GM10266 (cell line): ENCODE data around the gene NOM1.

Source experiments
- DNase-seq: peaks from one replicate; pipeline ENCODE4 v3.0.0; 2012; ENCODE audit errors: extremely low spot score
- TF ChIP-seq, protein P1 (sequence below): IDR thresholded peaks from 2 replicates; pipeline ENCODE4 v1.5.1; 2012; ENCODE audit warnings: mild to moderate bottlenecking, low read depth; ENCODE audit not compliant: control insufficient read depth, insufficient read depth; ENCODE audit errors: missing control alignments

Gene NOM1

DNA sequence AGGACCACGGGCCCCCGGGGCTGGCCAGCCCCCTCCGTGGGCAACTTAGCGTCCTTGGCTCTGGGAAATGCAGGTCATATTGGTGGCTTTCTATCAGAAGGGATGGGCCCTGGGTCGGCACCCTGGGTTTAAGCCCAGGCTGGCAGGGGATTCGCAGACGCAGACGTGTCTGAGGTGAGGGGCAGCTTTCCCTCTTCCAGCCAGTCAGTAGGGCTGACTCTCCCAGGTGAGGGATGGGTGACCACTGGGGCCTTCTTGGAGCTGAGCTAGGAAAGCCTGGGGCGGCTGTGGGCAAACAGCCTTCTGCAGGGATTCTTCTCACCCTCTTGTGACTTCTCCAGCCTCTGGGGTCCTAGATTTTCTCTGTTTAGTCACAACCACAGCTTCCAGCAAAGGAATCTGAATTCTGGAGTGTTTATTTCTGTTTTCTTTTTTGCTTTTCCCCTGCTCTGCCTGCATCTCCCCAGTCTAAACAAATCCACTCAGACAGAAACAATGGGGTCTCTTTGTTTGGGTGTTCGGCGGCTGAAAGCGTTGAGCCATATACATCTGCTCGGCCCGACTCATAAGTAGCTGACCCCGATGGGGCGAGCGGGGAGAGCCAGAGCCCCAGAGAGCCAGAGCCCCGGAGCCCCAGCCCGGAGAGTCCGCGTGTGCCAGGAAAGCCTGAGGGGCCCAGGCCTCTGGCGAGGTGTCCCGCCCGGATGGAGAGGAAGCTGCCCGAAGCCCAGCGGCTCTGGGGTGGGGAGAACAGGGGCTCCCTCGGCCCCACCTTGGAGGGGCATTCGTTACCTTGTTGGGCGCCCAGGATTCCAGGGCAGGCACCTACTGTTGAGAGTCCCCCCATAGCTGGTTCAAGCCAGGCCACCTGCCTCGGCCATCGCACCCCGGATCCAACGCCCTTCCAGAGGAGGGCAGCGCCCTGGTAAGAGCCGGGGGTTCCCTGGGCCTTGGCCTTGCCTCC lies 59.0 kb downstream of the NOM1 start:
- TF ChIP-seq, protein P1, sequence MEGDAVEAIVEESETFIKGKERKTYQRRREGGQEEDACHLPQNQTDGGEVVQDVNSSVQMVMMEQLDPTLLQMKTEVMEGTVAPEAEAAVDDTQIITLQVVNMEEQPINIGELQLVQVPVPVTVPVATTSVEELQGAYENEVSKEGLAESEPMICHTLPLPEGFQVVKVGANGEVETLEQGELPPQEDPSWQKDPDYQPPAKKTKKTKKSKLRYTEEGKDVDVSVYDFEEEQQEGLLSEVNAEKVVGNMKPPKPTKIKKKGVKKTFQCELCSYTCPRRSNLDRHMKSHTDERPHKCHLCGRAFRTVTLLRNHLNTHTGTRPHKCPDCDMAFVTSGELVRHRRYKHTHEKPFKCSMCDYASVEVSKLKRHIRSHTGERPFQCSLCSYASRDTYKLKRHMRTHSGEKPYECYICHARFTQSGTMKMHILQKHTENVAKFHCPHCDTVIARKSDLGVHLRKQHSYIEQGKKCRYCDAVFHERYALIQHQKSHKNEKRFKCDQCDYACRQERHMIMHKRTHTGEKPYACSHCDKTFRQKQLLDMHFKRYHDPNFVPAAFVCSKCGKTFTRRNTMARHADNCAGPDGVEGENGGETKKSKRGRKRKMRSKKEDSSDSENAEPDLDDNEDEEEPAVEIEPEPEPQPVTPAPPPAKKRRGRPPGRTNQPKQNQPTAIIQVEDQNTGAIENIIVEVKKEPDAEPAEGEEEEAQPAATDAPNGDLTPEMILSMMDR: no peak
- no peak for DNase-seq

DNA sequence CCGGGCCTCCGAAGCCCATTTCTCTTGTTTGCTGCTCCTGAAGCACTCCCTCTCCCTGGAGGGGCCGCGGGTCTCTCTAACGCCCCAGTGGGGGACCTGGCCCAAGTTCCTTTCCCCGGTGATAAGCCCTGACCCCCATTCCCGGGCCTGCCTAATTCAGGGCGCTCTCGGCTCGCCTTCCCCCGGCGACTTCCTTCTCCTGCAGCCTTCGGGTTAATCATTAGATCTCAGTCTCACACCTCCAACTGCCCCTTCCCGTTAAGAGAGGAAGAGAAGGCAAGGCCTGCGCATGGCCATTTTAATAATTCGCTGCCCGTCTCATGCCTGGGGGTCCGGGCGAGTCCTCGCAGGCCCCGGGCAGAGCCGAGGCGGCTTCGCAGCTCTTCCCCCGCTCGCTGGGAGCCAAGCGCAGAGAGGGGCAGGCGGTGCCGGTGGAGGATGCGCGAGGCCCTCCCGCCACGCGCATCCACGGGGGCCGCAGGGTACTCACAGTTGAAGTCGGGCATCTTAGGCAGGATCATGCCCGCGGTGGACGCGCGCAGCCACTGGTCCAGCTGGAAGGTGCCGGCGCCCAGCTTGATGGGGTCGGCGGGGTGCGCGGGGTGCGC lies 59.8 kb downstream of the NOM1 start:
- peak; percentile 54 for DNase-seq

DNA sequence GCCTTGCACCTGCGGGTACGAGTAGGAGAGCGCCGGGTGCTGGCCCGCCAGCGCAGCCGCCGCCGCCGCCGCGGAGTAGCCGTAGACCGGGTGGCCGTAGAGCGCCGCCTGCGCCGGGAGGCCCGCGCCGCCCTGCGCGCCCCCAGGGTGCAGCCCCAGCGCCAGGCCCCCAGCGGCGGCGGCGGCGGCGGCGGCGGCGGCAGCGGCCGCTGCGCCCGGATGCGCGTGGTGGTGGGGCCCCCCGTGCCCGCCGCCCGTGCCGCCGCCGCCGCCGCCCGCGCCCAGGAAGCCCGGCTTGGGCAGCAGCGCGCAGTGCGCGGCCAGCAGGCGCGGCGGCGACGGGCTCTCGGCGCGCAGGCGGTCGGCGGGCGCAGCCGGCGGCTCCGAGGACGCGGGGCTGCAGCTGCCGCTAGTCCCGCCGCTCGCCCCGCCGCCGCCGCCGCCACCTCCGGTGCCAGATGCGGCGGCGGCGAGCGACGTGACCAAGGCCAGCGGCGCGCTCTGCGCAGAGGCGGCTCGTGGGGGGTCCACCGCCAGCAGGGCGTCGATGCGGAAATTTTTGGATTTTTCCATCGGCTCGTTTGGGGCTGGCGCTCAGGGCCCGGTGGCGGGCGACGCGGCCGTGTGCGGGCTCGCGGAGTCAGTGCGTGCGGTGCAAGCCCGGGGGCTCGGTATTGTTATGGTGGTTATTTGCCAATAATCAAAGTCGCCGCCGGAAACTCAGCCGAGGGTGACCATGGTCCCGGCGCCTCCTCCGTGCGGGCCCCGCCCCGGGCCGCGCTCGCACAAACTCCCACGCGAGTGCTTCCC lies 60.5 kb downstream of the NOM1 start:
- DNase-seq: peak; percentile 61
- TF ChIP-seq, protein P1: no peak

More for the DNA sequence above, 59.8 kb downstream of the NOM1 start:
- TF ChIP-seq, protein P1: no peak

DNA sequence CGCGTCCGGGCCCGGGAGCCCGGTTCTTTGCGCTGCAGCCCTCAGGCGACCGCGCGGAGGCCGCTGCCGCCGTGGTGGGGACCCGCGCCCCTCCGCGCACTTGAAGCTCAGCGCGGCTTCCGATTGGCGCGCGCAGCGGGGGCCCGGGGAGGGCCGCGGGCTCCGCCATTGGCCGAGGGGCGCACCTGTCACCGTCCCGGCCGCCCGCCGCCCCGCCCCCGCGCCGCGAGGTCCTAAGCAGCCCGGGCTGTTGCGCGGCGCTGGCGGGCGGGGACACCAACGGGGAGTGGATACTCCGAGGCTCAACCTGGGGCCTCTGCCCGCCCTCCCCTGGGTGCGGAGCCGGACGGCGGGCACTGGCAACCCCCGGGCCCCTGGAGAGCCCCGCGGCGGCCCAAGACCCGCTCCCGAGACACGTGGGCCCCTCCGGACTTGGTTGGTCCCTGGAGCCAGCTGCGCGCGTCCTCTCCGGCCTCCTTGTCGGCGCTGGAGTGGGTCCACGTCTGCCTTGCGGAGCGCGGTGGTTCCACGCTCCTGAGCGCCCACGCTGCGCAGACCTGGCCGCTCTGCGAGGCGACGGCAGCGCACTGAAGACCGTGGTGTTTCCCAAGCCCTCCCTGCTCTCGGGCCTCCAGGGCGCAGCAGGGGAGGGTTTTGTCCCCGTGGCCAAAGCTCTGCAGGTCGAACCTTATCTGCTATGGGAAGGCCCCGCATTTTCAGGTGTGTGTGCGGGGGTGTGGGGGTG lies 61.2 kb downstream of the NOM1 start, which contains the start of gene MNX1:
TSS of gene MNX1 (minus strand) at position 76 of the 745 bp plus-strand sequence. CDS start 313 bp downstream, outside the sequence.
- peak; percentile 98 for DNase-seq
- TF ChIP-seq, protein P1: no peak

DNA sequence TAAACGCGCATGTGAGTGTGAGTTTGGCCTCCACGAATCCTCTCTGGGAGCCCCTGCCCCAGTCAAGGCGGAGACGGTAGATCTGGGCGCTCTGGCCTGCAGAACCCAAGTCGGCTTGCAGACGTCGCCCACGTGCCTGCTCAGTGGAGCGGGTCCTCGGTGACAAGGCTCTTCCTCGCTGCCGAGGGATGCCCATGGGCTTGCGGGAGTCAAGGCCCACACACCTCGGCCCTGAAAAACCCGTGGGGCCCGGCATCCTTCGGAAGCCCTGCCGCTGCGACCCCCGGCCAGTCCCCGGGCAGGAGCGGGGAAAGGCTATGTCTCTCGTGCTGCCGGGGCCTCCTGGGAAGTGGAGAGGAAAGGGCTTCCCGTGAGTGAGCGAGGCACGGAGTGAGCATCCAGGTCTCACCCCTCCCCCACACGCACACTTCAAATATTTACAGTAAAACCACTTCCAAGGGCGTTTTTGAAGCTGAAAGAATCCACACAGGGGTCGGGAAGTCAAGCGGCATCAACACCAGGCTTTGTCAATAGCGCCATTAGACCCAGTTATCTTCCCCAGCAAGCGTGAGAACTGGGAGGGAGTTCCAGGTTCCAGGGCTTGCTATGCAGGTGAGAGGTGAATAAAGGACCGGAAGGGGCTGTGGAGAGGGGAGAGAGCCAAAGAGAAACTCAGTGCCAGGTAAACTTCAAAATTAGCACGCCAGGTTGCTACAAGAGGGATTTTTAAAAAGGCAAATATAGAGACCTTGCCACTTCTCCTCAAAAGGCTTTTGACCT lies 62.0 kb downstream of the NOM1 start:
- TF ChIP-seq, protein P1: no peak
- peak; percentile 61 for DNase-seq

DNA sequence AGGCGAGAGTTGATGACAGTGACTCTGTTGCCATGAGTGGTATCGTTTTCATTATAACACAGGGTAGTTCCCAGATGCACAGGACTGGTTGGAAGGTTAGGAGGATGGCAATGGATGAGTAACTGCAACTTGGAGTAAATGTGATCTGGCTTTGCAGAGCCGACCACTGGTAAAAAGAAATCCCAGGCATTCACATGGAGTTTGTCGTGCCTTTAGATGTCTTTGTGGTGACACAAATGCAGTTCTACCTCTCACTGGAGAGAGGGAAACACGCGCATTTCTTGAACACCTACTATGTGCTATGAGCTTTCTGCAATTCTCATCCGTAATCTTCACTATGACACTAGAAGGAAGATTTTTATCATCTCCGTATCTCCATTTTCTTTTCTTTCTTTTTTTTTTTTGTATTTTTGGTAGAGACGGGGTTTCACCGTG lies 62.6 kb downstream of the NOM1 start:
- TF ChIP-seq, protein P1: no peak
- DNase-seq: no peak
